ENCODE results near the gene GABRG3. TPM values are rescaled to one million over a fixed set of nuclear protein-coding genes. Genes with fewer than 3 reads are reported as not detected.

Gene GABRG3
- total and polyA plus RNA-seq, 11 donors, result not detected

GRCh38 chr15:27027229-27027628, 56.2 kb downstream of the GABRG3 start:
- 35 to 45% (median 39%) methylated on average over 6 of the region's 6 CpGs for WGBS, 4 donors
- Histone ChIP-seq H3K4me3 (no peak overlapping the region), H3K36me3 (no peaks in the 10 kb centered on the region), H3K9me3 (no peaks in the 10 kb centered on the region), H3K27me3 (peaks cover 0 to 6% (median 0%) of the 10 kb centered on the region in 9 donors), H3K4me1 (no peaks in the 10 kb centered on the region), H3K27ac (no peak overlapping the region)
- no peak for ATAC-seq
- intact Hi-C loops (cut with DNase I), result loop anchor here in 1 of 10 donors (10.0 kb wide), 1 partner anchor 132 kb away; no protein-coding TSS in a partner anchor
- DNase-seq, result no peak
- TF ChIP-seq, protein P1, sequence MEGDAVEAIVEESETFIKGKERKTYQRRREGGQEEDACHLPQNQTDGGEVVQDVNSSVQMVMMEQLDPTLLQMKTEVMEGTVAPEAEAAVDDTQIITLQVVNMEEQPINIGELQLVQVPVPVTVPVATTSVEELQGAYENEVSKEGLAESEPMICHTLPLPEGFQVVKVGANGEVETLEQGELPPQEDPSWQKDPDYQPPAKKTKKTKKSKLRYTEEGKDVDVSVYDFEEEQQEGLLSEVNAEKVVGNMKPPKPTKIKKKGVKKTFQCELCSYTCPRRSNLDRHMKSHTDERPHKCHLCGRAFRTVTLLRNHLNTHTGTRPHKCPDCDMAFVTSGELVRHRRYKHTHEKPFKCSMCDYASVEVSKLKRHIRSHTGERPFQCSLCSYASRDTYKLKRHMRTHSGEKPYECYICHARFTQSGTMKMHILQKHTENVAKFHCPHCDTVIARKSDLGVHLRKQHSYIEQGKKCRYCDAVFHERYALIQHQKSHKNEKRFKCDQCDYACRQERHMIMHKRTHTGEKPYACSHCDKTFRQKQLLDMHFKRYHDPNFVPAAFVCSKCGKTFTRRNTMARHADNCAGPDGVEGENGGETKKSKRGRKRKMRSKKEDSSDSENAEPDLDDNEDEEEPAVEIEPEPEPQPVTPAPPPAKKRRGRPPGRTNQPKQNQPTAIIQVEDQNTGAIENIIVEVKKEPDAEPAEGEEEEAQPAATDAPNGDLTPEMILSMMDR (IDR thresholded peaks at IDR 0.05), result no peak
- no peak for TF ChIP-seq POLR2A (IDR thresholded peaks at IDR 0.05)

GRCh38 chr15:27028858-27029477, 58.0 kb downstream of the GABRG3 start:
- H3K9me3 ChIP-seq, result no peaks in the 10 kb centered on the region
- 45 to 62% (median 54%) methylated on average over 11 to 12 of the region's 12 CpGs for WGBS, 4 donors
- DNase-seq, result no peak

DNA sequence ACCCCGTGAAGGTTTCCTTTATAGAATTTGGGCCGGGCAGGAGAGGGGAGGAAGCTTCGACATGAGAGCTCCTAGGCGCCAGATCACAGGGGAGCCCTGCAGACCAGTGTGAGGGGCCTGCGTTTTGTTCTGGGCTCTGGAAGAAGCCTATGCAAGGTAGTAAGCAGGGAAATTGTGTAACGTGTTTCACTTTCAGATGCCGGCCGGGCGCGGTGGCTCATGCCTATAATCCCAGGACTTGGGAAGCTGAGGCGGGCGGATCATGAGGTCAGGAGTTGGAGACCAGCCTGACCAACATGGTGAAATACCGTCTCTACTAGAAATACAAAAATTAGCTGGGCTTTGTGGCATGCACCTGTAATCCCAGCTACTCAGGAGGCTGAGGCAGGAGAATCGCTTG, 65.2 kb downstream of the GABRG3 start:
- WGBS, 4 donors, result 90 to 91% (median 90%) methylated on average over 14 of the region's 14 CpGs
- H3K9me3 ChIP-seq, result no peaks in the 10 kb centered on the region
- no peak for ATAC-seq
- no peak for DNase-seq
- H3K4me3 ChIP-seq, result no peak overlapping the region
- no peak overlapping the region for H3K27ac ChIP-seq
- H3K27me3 ChIP-seq, result no peaks in the 10 kb centered on the region
- no peak for TF ChIP-seq POLR2A (IDR thresholded peaks at IDR 0.05)
- TF ChIP-seq, protein P1 (IDR thresholded peaks at IDR 0.05), result no peak
- H3K4me1 ChIP-seq, result no peaks in the 10 kb centered on the region
- intact Hi-C loops (cut with DNase I), result loop anchor here in 1 of 10 donors (10.0 kb wide), 1 partner anchor 61 kb away; the partner anchor contains the start of gene GABRG3
- H3K36me3 ChIP-seq, result no peaks in the 10 kb centered on the region

More at GRCh38 chr15:27028858-27029477, 58.0 kb downstream of the GABRG3 start:
- no peak overlapping the region for H3K27ac ChIP-seq
- H3K27me3 ChIP-seq, result peaks cover 0 to 6% (median 0%) of the 10 kb centered on the region in 9 donors
- no peak for ATAC-seq
- H3K36me3 ChIP-seq, result no peaks in the 10 kb centered on the region
- TF ChIP-seq POLR2A (IDR thresholded peaks at IDR 0.05), result no peak
- TF ChIP-seq, protein P1 (IDR thresholded peaks at IDR 0.05), result no peak
- no peak overlapping the region for H3K4me3 ChIP-seq
- H3K4me1 ChIP-seq, result no peaks in the 10 kb centered on the region
- intact Hi-C loops (cut with DNase I), result loop anchor here in 1 of 10 donors (10.0 kb wide), 1 partner anchor 134 kb away; no protein-coding TSS in a partner anchor

DNA sequence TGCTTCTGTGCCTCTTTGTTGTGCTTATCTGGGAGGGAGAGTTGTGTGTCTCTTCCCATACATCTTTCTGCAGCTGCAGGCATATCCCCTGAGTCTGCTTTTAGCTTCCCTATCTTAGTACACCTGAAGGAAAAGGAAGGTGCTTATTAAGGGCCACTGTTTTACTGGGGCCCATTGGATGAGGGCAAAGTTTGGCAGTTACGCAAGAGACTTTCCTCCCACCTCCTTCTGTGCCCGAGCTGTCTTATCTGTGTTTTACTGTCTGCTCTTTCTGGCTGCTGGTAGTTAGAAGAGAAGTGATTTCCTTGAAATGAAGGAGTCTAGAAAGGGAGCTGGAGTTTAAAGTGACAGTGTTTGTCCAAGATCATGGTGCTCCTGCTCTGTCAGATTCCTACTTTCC, 66.5 kb downstream of the GABRG3 start:
- Histone ChIP-seq H3K4me3 (no peak overlapping the region), H3K4me1 (no peaks in the 10 kb centered on the region), H3K27ac (no peak overlapping the region), H3K36me3 (no peaks in the 10 kb centered on the region), H3K9me3 (no peaks in the 10 kb centered on the region), H3K27me3 (no peaks in the 10 kb centered on the region)
- no peak for ATAC-seq
- WGBS, 4 donors, result 55 to 67% (median 57%) methylated on average over 2 of the region's 2 CpGs
- DNase-seq, result no peak
- intact Hi-C loops (cut with DNase I), result loop anchor here in 1 of 10 donors (10.0 kb wide), 1 partner anchor 63 kb away; the partner anchor contains the start of gene GABRG3
- TF ChIP-seq, protein P1 (IDR thresholded peaks at IDR 0.05), result no peak
- TF ChIP-seq POLR2A (IDR thresholded peaks at IDR 0.05), result no peak

Data from heart left ventricle (tissue), 16 donors.